DMS114 treated with DMSO at 0.1 percent for 48 hours (cell line): ENCODE data around the gene DENND1A.
A peak's percentile ranks its signal among the peaks of the same experiment; 100 is the strongest.
"Not testable (repeated sequence)": the region's sequence is repeated elsewhere in the genome, so short reads cannot be mapped to it uniquely, and the experiment has no call there.

Experiments used
- DNase-seq: peaks from one replicate; lab custom pipeline; 2025; ENCODE audit not compliant: unreplicated experiment; lab: John Stamatoyannopoulos, UW

Gene DENND1A

DNA sequence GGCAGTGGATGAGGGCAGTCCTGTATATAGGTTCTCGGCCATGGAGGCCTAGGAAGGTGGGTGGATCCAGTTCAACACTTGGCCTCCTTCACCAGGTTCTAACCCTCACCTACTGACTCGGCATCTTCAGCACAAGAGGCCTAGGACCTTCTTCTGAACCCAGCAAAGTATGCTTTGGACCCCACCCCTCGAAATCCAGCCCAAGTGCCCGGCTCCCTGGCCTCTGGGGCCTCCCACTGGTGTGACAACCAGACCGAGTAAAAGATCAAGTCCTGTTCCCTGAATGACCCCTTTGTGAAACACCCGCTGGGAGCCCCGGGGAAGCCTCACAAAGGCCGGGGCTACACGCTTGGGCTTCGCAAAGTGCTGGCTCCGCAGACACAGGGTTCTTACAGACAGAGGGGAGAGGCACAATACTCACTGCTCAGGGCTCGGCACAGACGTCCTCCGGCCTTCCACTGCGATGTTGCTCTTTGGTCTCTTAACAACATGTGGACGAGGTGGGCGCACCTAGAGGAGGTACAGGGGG is 526.9 kb downstream of the DENND1A start:
- no peak for DNase-seq

GRCh38 chr9:123401879-123402513 is 527.9 kb downstream of the DENND1A start:
- peak; percentile 31 for DNase-seq

- no peak for DNase-seq
Measured at GRCh38 chr9:123400926-123401503, 528.9 kb downstream of the DENND1A start.

- no peak for DNase-seq
Measured at GRCh38 chr9:123399803-123400378, 530.0 kb downstream of the DENND1A start.

GRCh38 chr9:123398938-123399337 is 531.0 kb downstream of the DENND1A start:
- not testable (repeated sequence) for DNase-seq

GRCh38 chr9:123397975-123398374 is 532.0 kb downstream of the DENND1A start:
- DNase-seq, result no peak

DNA sequence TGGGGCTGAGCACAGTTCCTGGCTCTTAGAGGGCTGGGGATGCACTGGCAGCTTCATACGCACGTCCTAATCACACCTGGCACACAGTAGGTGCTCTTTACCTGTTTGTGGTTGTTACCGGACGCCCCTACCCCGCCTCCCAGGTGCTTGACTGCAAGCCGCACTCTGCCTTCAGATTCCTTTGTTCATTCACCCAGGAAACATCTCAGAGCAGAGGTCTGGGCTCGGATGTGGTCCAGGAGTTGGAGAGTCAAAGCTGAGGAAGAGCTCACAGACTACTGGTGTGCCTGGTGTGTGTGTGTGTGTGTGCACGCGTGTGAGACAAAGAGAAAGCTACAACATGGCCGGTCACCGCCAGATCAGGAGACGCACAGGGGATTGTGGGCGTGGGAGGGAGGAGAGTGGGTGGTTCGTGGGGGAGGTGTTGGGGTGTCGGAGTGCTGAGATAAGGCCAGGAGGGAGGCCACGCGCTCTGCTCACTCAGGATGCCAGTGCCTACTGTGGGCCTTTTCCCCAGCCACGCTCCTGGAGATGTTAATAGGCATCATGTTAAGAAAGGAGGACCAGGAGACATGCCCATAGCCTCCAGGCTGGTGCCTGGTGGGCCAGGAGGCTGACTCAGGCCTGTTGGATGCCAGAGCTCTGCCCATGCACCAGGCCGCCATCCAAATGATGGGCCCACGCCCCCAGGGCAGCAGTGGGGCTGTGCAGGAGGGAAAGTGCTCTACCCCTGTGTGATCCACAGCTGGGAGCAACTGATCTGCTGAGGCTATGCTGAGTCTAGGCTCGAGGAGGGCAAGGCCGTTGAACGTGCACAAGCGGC is 534.0 kb downstream of the DENND1A start:
- DNase-seq, result no peak

- DNase-seq, result no peak
Measured at GRCh38 chr9:123395276-123395688, 534.6 kb downstream of the DENND1A start.

- DNase-seq, result no peak
Measured at GRCh38 chr9:123394291-123395235, 535.4 kb downstream of the DENND1A start.

GRCh38 chr9:123392802-123393201 is 537.1 kb downstream of the DENND1A start:
- DNase-seq, result no peak

DNA sequence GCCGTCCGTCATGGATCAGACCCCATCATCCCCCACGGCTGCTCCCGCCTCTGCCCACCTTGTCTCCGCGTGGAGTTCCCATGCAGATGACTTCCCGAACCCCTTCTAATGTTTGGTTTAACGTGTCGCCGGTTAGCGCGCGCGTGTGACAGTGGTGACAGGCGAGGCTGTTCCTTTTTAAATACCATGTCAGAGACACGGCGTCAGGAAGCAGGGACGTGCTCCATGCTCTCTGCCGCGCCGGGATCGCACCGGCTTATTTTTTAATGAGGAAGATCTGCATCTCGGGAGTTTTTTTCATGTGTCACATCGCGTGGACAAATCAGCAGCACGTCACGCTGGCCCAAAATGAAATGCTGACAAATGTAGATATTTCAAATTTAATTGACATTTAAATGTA is 538.0 kb downstream of the DENND1A start:
- no peak for DNase-seq

DNA sequence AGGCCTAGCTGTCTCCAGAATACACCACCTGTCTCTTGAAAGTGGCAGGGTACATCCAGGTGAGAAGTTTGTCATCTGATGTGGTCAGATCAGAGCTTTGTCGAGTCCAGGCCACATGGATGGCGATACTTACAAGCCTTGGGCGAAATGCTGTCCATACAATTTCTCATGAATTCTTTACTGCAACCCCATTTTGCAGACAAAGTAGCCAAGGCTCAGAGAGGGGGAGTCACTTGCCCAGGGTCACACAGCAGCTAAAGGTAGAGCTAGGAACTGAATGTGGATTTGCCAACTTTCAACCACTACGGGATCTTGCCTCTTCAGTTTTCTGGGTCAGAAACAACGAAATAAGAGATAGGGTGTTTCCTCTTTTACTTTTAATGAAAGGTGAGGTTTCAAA is 538.7 kb downstream of the DENND1A start:
- DNase-seq, result no peak

DNA sequence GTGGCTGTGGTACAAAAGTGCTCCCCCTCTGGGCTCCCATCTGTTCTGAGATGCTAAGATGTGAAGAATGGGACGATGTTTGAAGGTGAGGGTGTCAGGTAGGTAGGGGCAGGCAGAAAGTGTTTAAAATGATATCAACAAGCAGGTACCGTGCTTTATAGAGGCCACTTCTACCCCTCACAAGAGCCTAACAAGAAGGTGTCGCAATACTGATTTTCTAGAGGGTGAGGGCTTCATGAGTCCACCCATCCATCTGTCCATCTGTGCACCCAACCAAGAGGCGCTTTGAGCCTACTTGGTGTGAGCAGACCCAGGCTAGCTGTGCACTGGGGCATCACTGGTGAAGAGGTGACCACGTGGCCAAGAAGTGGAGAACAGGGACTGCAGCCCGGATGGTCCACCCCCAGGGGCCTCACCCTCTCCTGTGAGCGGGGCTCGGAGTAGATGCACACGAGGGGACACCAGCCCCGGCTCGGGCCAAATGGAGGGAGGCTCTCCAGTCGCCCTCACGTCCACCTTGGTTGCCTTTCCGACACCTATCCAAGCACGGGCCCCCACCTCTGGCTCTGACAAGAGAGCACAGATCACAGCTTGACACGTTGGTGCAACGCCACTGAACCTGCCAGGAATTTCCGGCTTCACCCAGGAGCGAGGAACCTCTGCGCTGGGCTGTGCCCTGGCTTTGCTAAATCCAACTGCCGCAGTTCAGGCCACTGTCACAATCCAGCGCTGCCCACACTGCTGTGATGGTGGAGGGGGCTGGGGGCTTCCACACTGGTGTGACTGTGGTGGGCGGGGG is 539.4 kb downstream of the DENND1A start:
- no peak for DNase-seq

DNA sequence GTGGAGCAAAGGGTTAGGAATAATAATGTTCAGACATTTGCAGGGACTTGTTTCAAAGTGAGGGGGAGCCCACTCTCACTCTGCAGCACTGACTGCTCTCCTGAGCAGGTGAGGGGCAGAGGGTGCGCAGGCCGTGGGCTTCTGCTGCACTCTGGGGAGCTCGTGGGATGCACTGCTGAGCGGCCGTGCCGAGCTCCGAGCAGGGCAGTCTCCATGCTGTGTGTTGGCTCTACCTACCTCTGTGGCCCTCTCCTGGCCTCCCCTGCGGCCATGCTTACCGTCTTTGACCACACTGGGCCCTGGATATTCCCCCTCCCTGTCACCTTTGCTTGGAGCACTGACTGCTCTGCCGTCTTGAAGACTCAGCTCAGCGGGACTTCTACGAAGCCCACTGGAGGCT is 540.2 kb downstream of the DENND1A start:
- no peak for DNase-seq

DNA sequence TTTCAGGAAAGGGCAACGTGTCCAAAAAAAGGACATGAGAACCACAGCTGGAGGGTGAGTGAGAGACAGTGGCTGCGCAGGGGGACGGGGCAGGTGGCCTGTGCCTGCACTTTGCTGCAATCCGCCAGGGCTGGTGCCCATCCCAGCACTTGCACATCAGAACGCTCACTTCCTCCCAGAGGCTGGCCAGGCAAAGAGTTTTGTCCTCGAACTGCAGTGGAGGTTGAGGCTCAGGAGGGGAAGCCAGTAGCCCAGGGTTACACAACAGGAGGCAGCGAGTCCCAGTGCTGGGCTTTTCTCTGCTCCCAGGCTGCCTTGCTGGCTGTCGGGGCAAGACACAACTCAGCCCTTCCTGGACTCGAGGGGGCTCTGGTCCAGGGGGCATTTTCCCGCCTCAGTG is 540.9 kb downstream of the DENND1A start:
- no peak for DNase-seq

GRCh38 chr9:123387686-123388085 is 542.2 kb downstream of the DENND1A start:
- no peak for DNase-seq

DNA sequence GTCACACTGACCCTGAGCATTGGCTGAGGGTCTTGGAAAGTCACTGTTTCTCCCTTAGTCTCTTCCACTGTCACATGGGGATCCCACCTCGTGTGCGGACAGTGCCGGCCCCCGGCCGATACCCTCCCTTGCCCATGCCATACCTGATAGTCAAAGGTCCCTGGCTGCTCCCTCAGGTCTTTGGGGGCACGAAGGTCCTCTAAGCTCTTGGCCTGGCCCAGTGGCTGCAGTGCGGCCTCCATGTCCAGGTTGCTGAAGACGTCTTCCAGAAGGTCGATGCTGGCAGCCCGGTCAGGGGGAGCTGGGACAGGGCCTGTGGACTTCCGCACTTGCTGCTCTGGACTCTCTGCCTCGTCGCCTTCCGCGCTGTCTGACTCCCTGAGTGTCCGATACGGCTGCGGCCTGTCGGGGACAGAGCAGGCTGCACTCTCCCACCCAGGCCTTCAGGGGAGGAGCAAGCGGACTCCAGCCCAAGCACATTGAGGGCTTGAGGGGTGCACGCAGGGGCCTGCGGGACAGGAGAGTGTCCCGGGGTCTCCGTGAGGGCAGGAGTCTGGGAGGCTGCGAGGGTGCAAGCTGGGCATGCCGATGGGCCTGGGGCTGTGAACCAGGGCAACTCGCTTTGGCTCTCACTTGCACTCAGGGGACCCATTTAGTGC is 546.3 kb downstream of the DENND1A start:
- DNase-seq, result no peak

GRCh38 chr9:123382653-123383511 is 547.0 kb downstream of the DENND1A start:
- no peak for DNase-seq
